HepG2 (cell line): ENCODE results near the gene CCDC33. TPM values are rescaled to one million over a fixed set of nuclear protein-coding genes. Genes with fewer than 3 reads are reported as not detected.

Experiments used
- ATAC-seq: fragments of 200-7000 bp; cut with Tn5 transposase; 3 replicates; pipeline ENCODE4 v1.9.1; 2020; ENCODE audit warnings: mild to moderate bottlenecking, moderate library complexity
- BruUV-seq: library from RNA; stranded (reverse); fragments of 400-500 nt; replicated peaks from 2 replicates; lab custom pipeline; 2021; lab: Mats Ljungman, UMichigan
- CTCF ChIA-PET: fragments of 300-600 bp; formaldehyde crosslinking; extraction: SDS; loops from one replicate; lab custom pipeline; 2021; ENCODE audit warnings: low total read pairs, inconsistent platforms, low intra/inter-chr PET ratio; lab: Yijun Ruan, JAX
- POLR2A ChIA-PET: fragments of 350-600 bp; sonication (Branson Sonifier 250); formaldehyde crosslinking; loops from one replicate; lab custom pipeline; 2020; ENCODE audit warnings: antibody characterized with exemption, inconsistent platforms; lab: Yijun Ruan, JAX
- DNase-seq: peaks from one replicate; pipeline ENCODE4 v3.0.0-alpha.2; 2015; ENCODE audit warnings: low spot score
- FAIRE-seq: peaks from 3 replicates; lab custom pipeline; 2011; peaks lifted over from hg19 to GRCh38; lab: Jason Lieb, UNC
- H2AFZ ChIP-seq: one replicate; pipeline ENCODE4 v1.6.1; 2011; ENCODE audit warnings: low read length, inconsistent platforms
- H3K27ac ChIP-seq: fragments of 300-600 bp; 3 replicates; pipeline ENCODE4 v1.8.0; 2011; ENCODE audit warnings: mixed run types, mild to moderate bottlenecking, mixed read lengths, low read length, inconsistent platforms; ENCODE audit not compliant: insufficient read depth; ENCODE audit errors: extremely low read length
- H3K27me3 ChIP-seq, 2 experiments: fragments of 200-600 bp in 1 of 2; 2 replicates in 1 of 2; 3 replicates in 1 of 2; pipeline versions ENCODE4 v1.6.0 to v1.8.0; 2011; ENCODE audit warnings: low read length in 2 of 2, mild to moderate bottlenecking in 2 of 2, moderate library complexity in 2 of 2, inconsistent platforms in 1 of 2; ENCODE audit not compliant: insufficient read depth in 2 of 2, control insufficient read depth in 1 of 2
- H3K36me3 ChIP-seq, 2 experiments: fragments of 200-600 bp in 1 of 2; replicated peaks in 1 of 2; 2 replicates in 1 of 2; 3 replicates in 1 of 2; pipeline versions ENCODE4 v1.5.1 to v1.8.0; 2011; ENCODE audit warnings: low read length in 2 of 2, inconsistent platforms in 1 of 2; ENCODE audit not compliant: insufficient read depth in 2 of 2, control insufficient read depth in 1 of 2
- H3K4me1 ChIP-seq: 2 replicates; pipeline ENCODE4 v1.5.1; 2012; ENCODE audit warnings: low read length, inconsistent platforms; ENCODE audit not compliant: insufficient read depth
- H3K4me2 ChIP-seq: 2 replicates; pipeline ENCODE4 v1.6.0; 2011; ENCODE audit warnings: low read depth, low read length, inconsistent platforms
- H3K4me3 ChIP-seq, 3 experiments: fragments of 200-600 bp in 1 of 3; sonication (generic), shearing (Covaris generic) in 1 of 3; replicated peaks in 1 of 3; 2 replicates each; pipeline ENCODE4 v1.5.1; 2011 to 2016; ENCODE audit warnings: low read length in 3 of 3, inconsistent platforms in 2 of 3, low read depth in 2 of 3, mild to moderate bottlenecking in 2 of 3, control low read depth in 1 of 3, mixed read lengths in 1 of 3; ENCODE audit not compliant: insufficient read depth in 1 of 3
- H3K79me2 ChIP-seq: one replicate; pipeline ENCODE4 v1.6.1; 2011; ENCODE audit warnings: low read length, inconsistent platforms; ENCODE audit not compliant: insufficient read depth
- H3K9ac ChIP-seq: 2 replicates; pipeline ENCODE4 v1.6.0; 2011; ENCODE audit warnings: mild to moderate bottlenecking, low read depth, low read length, inconsistent platforms; ENCODE audit not compliant: insufficient read depth
- H3K9me3 ChIP-seq: 2 replicates; pipeline ENCODE4 v1.5.1; 2012; ENCODE audit warnings: mild to moderate bottlenecking, low read length
- H4K20me1 ChIP-seq: 2 replicates; pipeline ENCODE4 v1.6.0; 2011; ENCODE audit warnings: inconsistent platforms, mild to moderate bottlenecking, low read length, moderate library complexity; ENCODE audit not compliant: insufficient read depth
- NCOA1 ChIP-seq: sonication (generic); formaldehyde crosslinking; IDR thresholded peaks from 2 replicates; pipeline ENCODE4 v1.9.0; 2021; ENCODE audit warnings: missing genetic modification reagents
- ZMYM3 ChIP-seq: sonication (generic); formaldehyde crosslinking; IDR thresholded peaks from 2 replicates; pipeline ENCODE4 v1.5.1; 2020; ENCODE audit warnings: mild to moderate bottlenecking, missing genetic modification reagents
- ZNF20 ChIP-seq: sonication (generic); formaldehyde crosslinking; IDR thresholded peaks from 2 replicates; pipeline ENCODE4 v1.4.0; 2020; ENCODE audit warnings: mild to moderate bottlenecking, moderate library complexity, missing genetic modification reagents
- ZNF274 ChIP-seq: sonication (generic); formaldehyde crosslinking; IDR thresholded peaks from 2 replicates; pipeline ENCODE4 v1.5.1; 2020; ENCODE audit warnings: mild to moderate bottlenecking, missing genetic modification reagents
- ZNF34 ChIP-seq: sonication (generic); formaldehyde crosslinking; IDR thresholded peaks from 2 replicates; pipeline ENCODE4 v1.4.0; 2020; ENCODE audit warnings: mild to moderate bottlenecking, missing genetic modification reagents, borderline replicate concordance
- WGBS: methylation state at CpG from one replicate; pipeline ENCODE4 v1.1.6; 2017; ENCODE audit warnings: low lambda C conversion rate; 5-methylcytosine and 5-hydroxymethylcytosine counted together
- in situ Hi-C: cut with HindIII; loops from 2 replicates; pipeline ENCODE4 v1.10.0; 2017; ENCODE audit warnings: low pct_unique_long_range_greater_than_20kb; ENCODE audit not compliant: extremely low pct_ligation_motif_present
- intact Hi-C: fragments of 100-400 bp; cut with micrococcal nuclease; formaldehyde crosslinking; loops from one replicate; pipeline ENCODE4 v1.10.0; 2022; ENCODE audit not compliant: unreplicated experiment
- polyA plus RNA-seq, 8 experiments: library from polyadenylated mRNA; depleted of rRNA in 3 of 8; stranded (reverse) in 7 of 8; unstranded in 1 of 8; fragments of >200 nt; fragmentation: Illumina TruSeq in 4 of 8; extraction: Trizol in 4 of 8; gene quantifications; 2 replicates each; pipeline versions ENCODE4 v1.2.1 to v1.2.3, GENCODE V29; 2011 to 2016; ENCODE audit warnings: low read depth in 4 of 8, missing spikeins in 1 of 8, mixed read lengths in 1 of 8; ENCODE audit not compliant: insufficient read depth in 1 of 8
- total RNA-seq, 5 experiments: library from RNA; depleted of rRNA; stranded (reverse); fragments of >200 nt; fragmentation: Illumina TruSeq; extraction: Trizol; gene quantifications; 2 replicates each; pipeline ENCODE4 v1.2.3, GENCODE V29; 2016; ENCODE audit warnings: low read depth in 1 of 5
- TF ChIP-seq, protein P1 (sequence below): IDR thresholded peaks from 2 replicates; pipeline ENCODE4 v1.6.1; 2016; ENCODE audit warnings: missing biosample characterization, missing genetic modification reagents, low read depth

The CCDC33 gene
- total and polyA plus RNA-seq, 2 of the 13 experiments (the other 11 are each of a cell fraction or from before 2014, with no cell fraction given): 0.30 TPM; not detected in 1

DNA sequence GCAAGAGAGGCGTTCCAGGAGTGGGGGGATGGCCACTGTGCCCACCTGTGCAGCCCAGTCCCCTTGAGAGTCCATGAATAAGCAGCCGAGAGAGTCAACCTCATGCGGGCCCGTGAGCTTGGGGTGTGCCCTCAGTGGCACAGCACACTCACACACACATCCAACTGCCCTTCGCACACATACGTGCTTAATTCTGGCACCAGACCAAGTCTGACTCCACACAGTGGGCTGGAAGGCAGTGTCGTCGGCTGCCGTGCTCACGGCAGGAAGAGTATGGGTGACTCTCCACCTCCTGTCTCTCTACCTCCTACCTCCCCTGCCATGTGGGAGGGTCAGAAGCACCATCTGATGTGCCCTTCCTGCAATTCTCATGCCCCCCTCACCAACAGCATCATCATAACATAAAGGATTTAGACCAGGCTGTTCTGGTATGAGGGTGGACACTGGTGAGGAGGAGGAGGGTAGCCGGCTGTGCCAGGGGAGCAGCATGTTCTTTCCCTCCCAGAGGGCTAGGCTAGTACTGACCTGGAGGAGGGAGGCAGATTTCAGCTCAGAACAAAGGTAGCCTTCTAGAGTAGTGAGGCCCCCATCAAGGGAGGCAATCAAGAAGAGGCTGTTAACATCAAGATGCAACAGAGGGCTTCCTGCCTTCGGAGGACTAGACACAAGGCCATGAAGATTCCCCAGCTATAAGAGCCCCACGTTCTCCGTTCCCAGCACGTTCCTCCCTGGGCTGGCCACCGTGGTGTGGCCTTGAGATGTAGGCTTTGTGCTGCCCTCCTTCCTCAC is 28.3 kb upstream of the CCDC33 start:
- Histone ChIP-seq H3K4me2 (peak overlapping the region; percentile 70), H3K4me3 (peak overlapping the region in 2 of 3 experiments; percentile 4 to 46; a peak in 3 of 6 replicates), H4K20me1 (0 out of 2 replicates have a peak, but pooled peaks cover 5% of the 10 kb centered on the region), H3K27ac (no peak overlapping the region), H3K27me3 (peaks cover 11 to 46% of the 10 kb centered on the region in 2 experiments), H3K36me3 (no peaks in the 10 kb centered on the region), H3K9ac (no peak overlapping the region), H2AFZ (no peak overlapping the region), H3K79me2 (no peaks in the 10 kb centered on the region), H3K4me1 (peaks cover 55% of the 10 kb centered on the region), H3K9me3 (no peaks in the 10 kb centered on the region)
- in situ Hi-C loops: no loop called here
- CTCF ChIA-PET: no interaction called here
- POLR2A ChIA-PET: no interaction called here
- DNase-seq: no peak
- intact Hi-C loops: no loop called here
- TF ChIP-seq ZNF20 (no peak), ZNF274 (CRISPR knock-in tag) (no peak), NCOA1 (CRISPR knock-in tag) (no peak), ZNF34 (no peak), ZMYM3 (CRISPR knock-in tag) (0 out of 2 replicates have a peak, but pooled peaks have one; percentile 19)
- TF ChIP-seq, protein P1, sequence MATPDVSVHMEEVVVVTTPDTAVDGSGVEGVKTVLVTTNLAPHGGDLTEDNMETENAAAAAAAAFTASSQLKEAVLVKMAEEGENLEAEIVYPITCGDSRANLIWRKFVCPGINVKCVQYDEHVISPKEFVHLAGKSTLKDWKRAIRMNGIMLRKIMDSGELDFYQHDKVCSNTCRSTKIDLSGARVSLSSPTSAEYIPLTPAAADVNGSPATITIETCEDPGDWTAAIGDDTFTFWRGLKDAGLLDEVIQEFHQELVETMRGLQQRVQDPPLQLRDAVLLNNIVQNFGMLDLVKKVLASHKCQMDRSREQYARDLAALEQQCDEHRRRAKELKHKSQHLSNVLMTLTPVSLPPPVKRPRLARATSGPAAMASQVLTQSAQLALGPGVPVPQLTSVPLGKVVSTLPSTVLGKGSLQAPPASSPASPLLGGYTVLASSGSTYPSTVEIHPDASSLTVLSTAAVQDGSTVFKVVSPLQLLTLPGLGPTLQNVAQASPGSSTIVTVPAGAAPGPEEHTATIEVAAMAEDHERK: no peak
- WGBS: 8% methylated on average over 10 of the region's 16 CpGs
- no peak for ATAC-seq
- BruUV-seq: no TSS peak
- no peak for FAIRE-seq
